AG04450 (cell line): ENCODE measurements around the gene TPX2. TPM values are rescaled to one million over a fixed set of nuclear protein-coding genes. Genes with fewer than 3 reads are reported as not detected.

Experiments used
- CTCF ChIA-PET: fragments of 300-600, 350-600 bp; formaldehyde crosslinking; extraction: SDS; loops from one replicate; lab custom pipeline; 2022; ENCODE audit warnings: antibody characterized with exemption, inconsistent platforms; lab: Charles Lee
- POLR2A ChIA-PET: fragments of 350-600 bp; formaldehyde crosslinking; extraction: SDS; loops from one replicate; lab custom pipeline; 2021; ENCODE audit warnings: antibody characterized with exemption, inconsistent platforms; lab: Yijun Ruan, JAX
- DNase-seq: peaks from one replicate; pipeline ENCODE4 v3.0.0-alpha.2; 2011; ENCODE audit warnings: low read depth, low spot score
- H3K27ac ChIP-seq: one replicate; pipeline ENCODE4 v1.5.1; 2012; ENCODE audit warnings: low read depth, low read length, control low read depth
- H3K27me3 ChIP-seq: one replicate; pipeline ENCODE4 v1.6.0; 2012; ENCODE audit warnings: low read length; ENCODE audit not compliant: control insufficient read depth, insufficient read depth
- H3K4me3 ChIP-seq: 2 replicates; pipeline ENCODE4 v1.5.1; 2011; ENCODE audit warnings: mild to moderate bottlenecking, low read depth, low read length, control low read depth
- H3K9me3 ChIP-seq: 2 replicates; pipeline ENCODE4 v1.5.1; 2012; ENCODE audit warnings: low read length; ENCODE audit not compliant: control insufficient read depth, insufficient read depth
- CTCF ChIP-seq: IDR thresholded peaks from 2 replicates; pipeline ENCODE4 v1.5.1; 2011; ENCODE audit warnings: low read depth, low read length, control low read depth, inconsistent platforms
- polyA plus RNA-seq: library from polyadenylated mRNA; depleted of rRNA; stranded (reverse); fragments of >200 nt; gene quantifications from 2 replicates; pipeline ENCODE4 v1.2.3, GENCODE V29; 2011

TPX2 gene
- polyA plus RNA-seq, 1 experiment, result 24.4 TPM

- no peak for TF ChIP-seq CTCF
- H3K27ac ChIP-seq, result peak overlapping the region; percentile 97
- ChIA-PET CTCF (interaction anchor here (0.9 to 8.7 kb wide), 9 partner anchors 15 to 136 kb away, joined by 3 to 77 read pairs (median 6); partner anchors contain the start of gene BCL2L1), POLR2A (interaction anchor here (1.0 to 2.6 kb wide), 4 partner anchors 14 to 37 kb away, joined by 3 to 12 read pairs (median 8); no protein-coding TSS in a partner anchor)
- DNase-seq, result peak; percentile 90
- H3K4me3 ChIP-seq, result no peak overlapping the region
- no peaks in the 10 kb centered on the region for H3K9me3 ChIP-seq
- H3K27me3 ChIP-seq, result no peaks in the 10 kb centered on the region
These were observed 40.0 kb upstream of the TPX2 start for GRCh38 chr20:31698803-31699718.

- POLR2A ChIA-PET, result interaction anchor here (0.6 to 2.6 kb wide), 5 partner anchors 13 to 369 kb away, joined by 3 to 12 read pairs (median 5); no protein-coding TSS in a partner anchor
- H3K27me3 ChIP-seq, result no peaks in the 10 kb centered on the region
- H3K9me3 ChIP-seq, result no peaks in the 10 kb centered on the region
- no peak overlapping the region for H3K4me3 ChIP-seq
- DNase-seq, result no peak
- CTCF ChIA-PET, result interaction anchor here (0.9 to 8.7 kb wide), 8 partner anchors 23 to 137 kb away, joined by 3 to 77 read pairs (median 5); partner anchors contain the start of gene BCL2L1
- no peak for TF ChIP-seq CTCF
- peak overlapping the region; percentile 97 for H3K27ac ChIP-seq
These were observed 39.0 kb upstream of the TPX2 start for GRCh38 chr20:31699801-31700728.

- DNase-seq, result no peak
- Histone ChIP-seq H3K27me3 (no peaks in the 10 kb centered on the region), H3K27ac (peak overlapping the region; percentile 47), H3K4me3 (no peak overlapping the region), H3K9me3 (no peaks in the 10 kb centered on the region)
- ChIA-PET CTCF (interaction anchor here (1.1 to 8.7 kb wide), 5 partner anchors 22 to 138 kb away, joined by 3 to 77 read pairs (median 8); partner anchors contain the start of gene BCL2L1), POLR2A (interaction anchor here (0.6 to 2.6 kb wide), 2 partner anchors 23 to 369 kb away, joined by 3 to 11 read pairs; no protein-coding TSS in a partner anchor)
- TF ChIP-seq CTCF, result no peak
These were observed 38.3 kb upstream of the TPX2 start for GRCh38 chr20:31700747-31701146.

- Histone ChIP-seq H3K9me3 (no peaks in the 10 kb centered on the region), H3K4me3 (no peak overlapping the region), H3K27ac (no peak overlapping the region), H3K27me3 (no peaks in the 10 kb centered on the region)
- no peak for TF ChIP-seq CTCF
- ChIA-PET POLR2A (no interaction called here), CTCF (interaction anchor here (1.1 to 8.7 kb wide), 3 partner anchors 22 to 139 kb away, joined by 3 to 77 read pairs (median 6); partner anchors contain the start of gene BCL2L1)
- DNase-seq, result no peak
These were observed 37.5 kb upstream of the TPX2 start for GRCh38 chr20:31701591-31701990.
